CD4-positive, alpha-beta T cell treated with Interleukin-10 for 1 hour (primary cell): ENCODE measurements around the gene MAST2.

Source experiments
- DNase-seq: peaks from one replicate; pipeline ENCODE4 v3.0.0-alpha.2; 2020

MAST2 gene

GRCh38 chr1:45995298-45995697 lies 191.9 kb downstream of the MAST2 start:
- DNase-seq = no peak

GRCh38 chr1:45998020-45998617 lies 194.7 kb downstream of the MAST2 start:
- no peak for DNase-seq

- no peak for DNase-seq
These were observed 196.1 kb downstream of the MAST2 start for GRCh38 chr1:45999507-45999906.

- DNase-seq = no peak
These were observed 197.8 kb downstream of the MAST2 start for GRCh38 chr1:46001081-46001785.

GRCh38 chr1:46002551-46003150 lies 199.2 kb downstream of the MAST2 start:
- no peak for DNase-seq

- no peak for DNase-seq
These were observed 199.9 kb downstream of the MAST2 start for GRCh38 chr1:46003315-46003714.

- DNase-seq = no peak
These were observed 201.1 kb downstream of the MAST2 start for GRCh38 chr1:46004492-46004891.

- DNase-seq = no peak
These were observed 202.2 kb downstream of the MAST2 start for GRCh38 chr1:46005594-46005993.

GRCh38 chr1:46008585-46008984 lies 205.2 kb downstream of the MAST2 start:
- no peak for DNase-seq

GRCh38 chr1:46010611-46011010 lies 207.2 kb downstream of the MAST2 start:
- no peak for DNase-seq

GRCh38 chr1:46011121-46011695 lies 207.8 kb downstream of the MAST2 start:
- no peak for DNase-seq

GRCh38 chr1:46012236-46012635 lies 208.8 kb downstream of the MAST2 start:
- no peak for DNase-seq

GRCh38 chr1:46013581-46013980 lies 210.2 kb downstream of the MAST2 start:
- no peak for DNase-seq

GRCh38 chr1:46017876-46018503 lies 214.6 kb downstream of the MAST2 start:
- no peak for DNase-seq

- DNase-seq = no peak
These were observed 215.9 kb downstream of the MAST2 start for GRCh38 chr1:46019348-46019747.

- DNase-seq = no peak
These were observed 216.6 kb downstream of the MAST2 start for GRCh38 chr1:46020010-46020409.

GRCh38 chr1:46021046-46021996 lies 217.9 kb downstream of the MAST2 start:
- no peak for DNase-seq

GRCh38 chr1:46026531-46026930 lies 223.1 kb downstream of the MAST2 start:
- DNase-seq = no peak

GRCh38 chr1:46027788-46028573 lies 224.6 kb downstream of the MAST2 start:
- DNase-seq = no peak

- DNase-seq = no peak
These were observed 226.9 kb downstream of the MAST2 start for GRCh38 chr1:46030074-46030870.
